ENCODE results near the gene HMX3.

Gene HMX3

DNA sequence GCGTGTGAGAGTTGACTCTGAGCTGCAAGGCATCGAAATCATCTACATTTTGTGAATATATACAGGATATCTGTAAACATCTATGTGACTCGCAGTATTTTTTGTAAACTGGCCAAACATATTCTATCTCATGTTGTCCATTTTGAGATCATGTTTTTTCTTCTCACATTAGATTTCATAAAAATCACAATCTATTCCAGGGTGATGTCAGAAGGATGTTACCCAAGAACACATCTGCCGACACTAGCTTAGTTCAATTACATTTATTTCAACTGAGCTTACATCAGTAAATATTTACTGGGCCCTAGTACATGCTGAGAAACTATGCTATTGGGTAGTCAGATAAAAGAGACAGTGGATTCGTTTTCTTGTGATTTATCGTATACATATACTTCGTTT is 16.0 kb downstream of the HMX3 start:
- Mint-ChIP-seq H3K4me1 (peaks cover 32% of the 10 kb centered on the region), H3K4me3 (peak overlapping the region; percentile 23), H3K9me3 (no peaks in the 10 kb centered on the region), H3K27ac (no peak overlapping the region), H3K27me3 (ENCODE audit: low read depth, poor library complexity) (peaks cover 72% of the 10 kb centered on the region), H3K36me3 (ENCODE audit: low read depth) (peaks cover 14% of the 10 kb centered on the region)
- TF ChIP-seq, protein P1, sequence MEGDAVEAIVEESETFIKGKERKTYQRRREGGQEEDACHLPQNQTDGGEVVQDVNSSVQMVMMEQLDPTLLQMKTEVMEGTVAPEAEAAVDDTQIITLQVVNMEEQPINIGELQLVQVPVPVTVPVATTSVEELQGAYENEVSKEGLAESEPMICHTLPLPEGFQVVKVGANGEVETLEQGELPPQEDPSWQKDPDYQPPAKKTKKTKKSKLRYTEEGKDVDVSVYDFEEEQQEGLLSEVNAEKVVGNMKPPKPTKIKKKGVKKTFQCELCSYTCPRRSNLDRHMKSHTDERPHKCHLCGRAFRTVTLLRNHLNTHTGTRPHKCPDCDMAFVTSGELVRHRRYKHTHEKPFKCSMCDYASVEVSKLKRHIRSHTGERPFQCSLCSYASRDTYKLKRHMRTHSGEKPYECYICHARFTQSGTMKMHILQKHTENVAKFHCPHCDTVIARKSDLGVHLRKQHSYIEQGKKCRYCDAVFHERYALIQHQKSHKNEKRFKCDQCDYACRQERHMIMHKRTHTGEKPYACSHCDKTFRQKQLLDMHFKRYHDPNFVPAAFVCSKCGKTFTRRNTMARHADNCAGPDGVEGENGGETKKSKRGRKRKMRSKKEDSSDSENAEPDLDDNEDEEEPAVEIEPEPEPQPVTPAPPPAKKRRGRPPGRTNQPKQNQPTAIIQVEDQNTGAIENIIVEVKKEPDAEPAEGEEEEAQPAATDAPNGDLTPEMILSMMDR (IDR thresholded peaks at IDR 0.05), result no peak
- no peak for DNase-seq

DNA sequence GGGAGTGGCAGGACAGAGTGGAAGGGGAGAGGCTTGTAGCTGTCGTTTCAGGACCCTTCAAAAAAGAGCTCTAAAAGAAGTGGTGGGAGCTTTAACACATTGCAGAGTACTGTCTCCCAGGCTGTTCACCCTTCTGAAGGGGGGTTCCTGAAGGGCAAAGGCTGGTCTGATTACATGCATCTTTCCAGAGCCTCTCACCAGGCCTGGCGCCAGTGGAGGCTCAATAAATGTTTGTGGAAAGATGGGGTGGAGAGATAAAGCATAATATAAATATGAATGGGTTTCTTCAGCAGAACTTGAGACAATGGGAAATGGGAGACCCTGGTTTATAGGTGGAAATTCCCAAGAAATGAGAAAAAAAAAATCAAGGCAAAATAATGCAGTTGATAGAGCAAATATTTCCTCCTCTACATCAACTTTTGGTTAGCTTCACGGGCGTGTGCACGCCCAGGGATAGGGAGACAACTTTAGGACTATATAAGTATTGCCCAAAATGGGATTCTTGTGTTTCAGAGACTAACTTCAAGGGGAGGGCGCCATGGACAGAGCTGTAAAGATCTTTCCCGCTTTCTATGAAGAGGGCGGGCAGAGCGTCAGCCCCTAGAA is 17.8 kb downstream of the HMX3 start:
- Mint-ChIP-seq H3K27ac (no peak overlapping the region), H3K4me1 (peaks cover 45% of the 10 kb centered on the region), H3K36me3 (ENCODE audit: low read depth) (peaks cover 33% of the 10 kb centered on the region), H3K4me3 (peak overlapping the region; percentile 98), H3K27me3 (ENCODE audit: low read depth, poor library complexity) (peaks cover 54% of the 10 kb centered on the region), H3K9me3 (no peaks in the 10 kb centered on the region)
- no peak for DNase-seq
- TF ChIP-seq, protein P1 (IDR thresholded peaks at IDR 0.05), result no peak

GRCh38 chr10:123154092-123154710 is 18.4 kb downstream of the HMX3 start, which contains the start of gene BUB3:
BUB3 (plus strand) TSS chr10:123154402; CDS start chr10:123154918, 516 bp downstream.
- DNase-seq, result peak; percentile 91
- Mint-ChIP-seq H3K9me3 (no peaks in the 10 kb centered on the region), H3K36me3 (ENCODE audit: low read depth) (peaks cover 39% of the 10 kb centered on the region), H3K27ac (peak within 1 kb of the TSS; percentile 99), H3K27me3 (ENCODE audit: low read depth, poor library complexity) (peaks cover 48% of the 10 kb centered on the region), H3K4me1 (peaks cover 46% of the 10 kb centered on the region), H3K4me3 (peak within 1 kb of the TSS; percentile 98)
- TF ChIP-seq, protein P1 (IDR thresholded peaks at IDR 0.05), result no peak

DNA sequence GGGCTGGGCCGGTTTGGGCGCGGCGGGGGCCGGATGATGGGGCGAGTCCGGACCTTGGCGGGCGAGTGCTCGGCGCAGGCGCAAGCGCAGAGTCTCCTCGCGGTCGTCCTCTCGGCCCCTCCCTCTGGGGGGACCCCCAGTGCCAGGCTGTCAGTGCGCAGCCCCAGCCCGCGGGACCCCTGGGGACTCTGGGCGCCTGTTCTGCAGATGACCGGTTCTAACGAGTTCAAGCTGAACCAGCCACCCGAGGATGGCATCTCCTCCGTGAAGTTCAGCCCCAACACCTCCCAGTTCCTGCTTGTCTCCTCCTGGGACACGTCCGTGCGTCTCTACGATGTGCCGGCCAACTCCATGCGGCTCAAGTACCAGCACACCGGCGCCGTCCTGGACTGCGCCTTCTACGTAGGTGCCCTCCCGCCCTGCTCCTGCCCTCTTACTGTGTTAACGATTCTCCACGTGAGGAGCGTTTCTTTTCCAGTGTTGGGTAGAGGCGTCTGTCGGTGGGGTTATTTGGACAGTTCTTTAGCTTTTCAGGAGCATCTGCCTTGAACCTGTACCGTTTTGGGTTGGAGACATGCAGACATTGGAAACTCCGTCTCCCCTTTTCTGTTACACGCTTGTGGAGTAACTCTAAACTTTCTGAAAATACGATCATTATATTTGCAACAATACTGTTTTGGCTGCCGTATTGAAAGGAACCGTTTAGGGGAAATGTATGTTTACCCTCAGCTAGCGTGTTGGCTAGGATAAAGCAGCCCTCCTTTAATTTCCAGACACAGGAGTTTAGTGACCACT is 19.1 kb downstream of the HMX3 start:
- peaks cover 41% of the 10 kb centered on the region for H3K36me3 Mint-ChIP-seq (ENCODE audit: low read depth)
- peaks cover 44% of the 10 kb centered on the region for H3K4me1 Mint-ChIP-seq
- peak; percentile 73 for DNase-seq
- TF ChIP-seq, protein P1 (IDR thresholded peaks at IDR 0.05), result no peak
- peak overlapping the region; percentile 98 for H3K4me3 Mint-ChIP-seq
- H3K27ac Mint-ChIP-seq, result no peak overlapping the region
- peaks cover 41% of the 10 kb centered on the region for H3K27me3 Mint-ChIP-seq (ENCODE audit: low read depth, poor library complexity)
- H3K9me3 Mint-ChIP-seq, result no peaks in the 10 kb centered on the region

- peak overlapping the region; percentile 98 for H3K4me3 Mint-ChIP-seq
These were observed 20.3 kb downstream of the HMX3 start for GRCh38 chr10:123156078-123156477.

More at GRCh38 chr10:123156078-123156477, 20.3 kb downstream of the HMX3 start:
- peaks cover 52% of the 10 kb centered on the region for H3K36me3 Mint-ChIP-seq (ENCODE audit: low read depth)
- no peak overlapping the region for H3K27ac Mint-ChIP-seq
- TF ChIP-seq, protein P1 (IDR thresholded peaks at IDR 0.05), result no peak
- H3K4me1 Mint-ChIP-seq, result peaks cover 40% of the 10 kb centered on the region
- peaks cover 29% of the 10 kb centered on the region for H3K27me3 Mint-ChIP-seq (ENCODE audit: low read depth, poor library complexity)
- DNase-seq, result no peak
- no peaks in the 10 kb centered on the region for H3K9me3 Mint-ChIP-seq
